K562 (cell line): Measurements from ENCODE around the gene ABHD3. TPM values are rescaled to one million over a fixed set of nuclear protein-coding genes. Genes with fewer than 3 reads are reported as not detected.

Experiments
- CAMTA2 ChIP-seq: fragments of 250-450 bp; sonication (Bioruptor Pico); conservative IDR thresholded peaks from 2 replicates; pipeline ENCODE4 v1.5.1; 2022
- CXXC5 ChIP-seq: fragments of 250-450 bp; sonication (Bioruptor Pico); IDR thresholded peaks from 2 replicates; pipeline ENCODE4 v1.8.0; 2022; ENCODE audit warnings: inconsistent platforms, mild to moderate bottlenecking, moderate library complexity
- ELF4 ChIP-seq: fragments of 450-650 bp; formaldehyde crosslinking; IDR thresholded peaks from 2 replicates; pipeline ENCODE4 v1.4.0; 2022; ENCODE audit warnings: missing genetic modification characterization
- ETV1 ChIP-seq: fragments of 450-650 bp; conservative IDR thresholded peaks from 2 replicates; pipeline ENCODE4 v1.6.1; 2016; ENCODE audit warnings: missing genetic modification characterization, control low read depth, low read depth, missing compliant biosample characterization
- FOS ChIP-seq: IDR thresholded peaks from 3 replicates; pipeline ENCODE4 v1.6.1; 2011; ENCODE audit not compliant: insufficient read length; ENCODE audit errors: extremely low read depth
- HDAC2 ChIP-seq: fragments of 450-650 bp; IDR thresholded peaks from 2 replicates; pipeline ENCODE4 v1.6.1; 2016; ENCODE audit warnings: mild to moderate bottlenecking
- HLTF ChIP-seq: fragments of 450-650 bp; IDR thresholded peaks from 2 replicates; pipeline ENCODE4 v1.6.1; 2016
- KDM1A ChIP-seq, 2 experiments: fragments of 450-650 bp; IDR thresholded peaks; 2 replicates each; pipeline ENCODE4 v1.6.1; 2016; ENCODE audit warnings: mild to moderate bottlenecking in 2 of 2
- MBD2 ChIP-seq: sonication (generic); IDR thresholded peaks from 2 replicates; pipeline ENCODE4 v1.6.1; 2016; ENCODE audit warnings: low read depth, borderline replicate concordance
- NFATC3 ChIP-seq: fragments of 450-650 bp; IDR thresholded peaks from 2 replicates; pipeline ENCODE4 v1.6.1; 2017; ENCODE audit warnings: mild to moderate bottlenecking
- PML ChIP-seq: IDR thresholded peaks from 2 replicates; pipeline ENCODE4 v1.6.1; 2012; ENCODE audit warnings: low read length, inconsistent platforms
- RBFOX2 ChIP-seq: fragments of 200-400 bp; formaldehyde crosslinking; IDR thresholded peaks from 2 replicates; pipeline ENCODE4 v1.6.1; 2017; ENCODE audit warnings: low read depth, mild to moderate bottlenecking, low read length, moderate library complexity
- RBM22 ChIP-seq: fragments of 200-400 bp; formaldehyde crosslinking; IDR thresholded peaks from 2 replicates; pipeline ENCODE4 v1.6.1; 2018; ENCODE audit warnings: low read length, low read depth; ENCODE audit not compliant: poor library complexity, severe bottlenecking
- SRSF9 ChIP-seq: fragments of 200-400 bp; formaldehyde crosslinking; IDR thresholded peaks from 2 replicates; pipeline ENCODE4 v1.6.1; 2017; ENCODE audit warnings: low read depth, low read length, borderline replicate concordance
- TCF7L2 ChIP-seq: fragments of 150-350 bp; IDR thresholded peaks from 2 replicates; pipeline ENCODE4 v1.6.1; 2016; ENCODE audit warnings: low read depth, mild to moderate bottlenecking, low read length, moderate library complexity
- ZBTB17 ChIP-seq: fragments of 450-650 bp; formaldehyde crosslinking; IDR thresholded peaks from 2 replicates; pipeline ENCODE4 v1.4.0; 2020; ENCODE audit warnings: mild to moderate bottlenecking
- ZFP36 ChIP-seq: fragments of 150-350 bp; IDR thresholded peaks from 2 replicates; pipeline ENCODE4 v1.6.1; 2018; ENCODE audit warnings: low read length, low read depth; ENCODE audit not compliant: partially characterized antibody
- ZNF134 ChIP-seq: fragments of 250-450 bp; sonication (Bioruptor Pico); conservative IDR thresholded peaks from 2 replicates; pipeline ENCODE4 v1.4.0; 2020
- ZNF224 ChIP-seq: sonication (generic); formaldehyde crosslinking; IDR thresholded peaks from 2 replicates; pipeline ENCODE4 v1.8.0; 2022; ENCODE audit warnings: mild to moderate bottlenecking, missing genetic modification reagents
- ZNF23 ChIP-seq: fragments of 250-450 bp; sonication (Bioruptor Pico); IDR thresholded peaks from 2 replicates; pipeline ENCODE4 v1.4.0; 2020; ENCODE audit warnings: mild to moderate bottlenecking
- ZNF232 ChIP-seq: sonication (generic); formaldehyde crosslinking; IDR thresholded peaks from 2 replicates; pipeline ENCODE4 v1.8.0; 2022; ENCODE audit warnings: mild to moderate bottlenecking, missing genetic modification reagents
- ZNF561 ChIP-seq: fragments of 450-650 bp; formaldehyde crosslinking; conservative IDR thresholded peaks from 2 replicates; pipeline ENCODE4 v1.4.0; 2020; ENCODE audit warnings: mild to moderate bottlenecking, moderate library complexity
- polyA plus RNA-seq, 8 experiments: library from polyadenylated mRNA; depleted of rRNA in 4 of 8; stranded (reverse) in 5 of 8; unstranded in 3 of 8; fragments of >200 nt; fragmentation: Nextera tagmentation in 2 of 8; fragmentation: Illumina TruSeq in 1 of 8; extraction: Ambion mirVana in 2 of 8; extraction: Trizol in 1 of 8; gene quantifications; 2 replicates each; pipeline versions ENCODE4 v1.2.1 to v1.2.3, GENCODE V29; 2011 to 2014; ENCODE audit warnings: inconsistent platforms in 1 of 8, missing spikeins in 1 of 8
- total RNA-seq, 7 experiments: library from RNA; depleted of rRNA in 6 of 7; stranded (reverse); fragments of >200 nt in 6 of 7; fragmentation: Illumina TruSeq in 2 of 7; extraction: Trizol in 2 of 7; gene quantifications; 2 replicates each; pipeline versions ENCODE4 v1.2.1 to v1.2.3, GENCODE V29; 2011 to 2021; ENCODE audit warnings: low replicate concordance in 1 of 7
- TF ChIP-seq, protein P1 (sequence below): fragments of 250-450 bp; sonication (Bioruptor Pico); IDR thresholded peaks from 2 replicates; pipeline ENCODE4 v1.5.0; 2021
- TF ChIP-seq, protein P2 (sequence below): fragments of 250-450 bp; sonication (Bioruptor Pico); IDR thresholded peaks from 2 replicates; pipeline ENCODE4 v1.8.0; 2022; ENCODE audit warnings: moderate library complexity, mild to moderate bottlenecking, inconsistent platforms
- TF ChIP-seq, protein P3 (sequence below), 2 experiments: fragments of 450-650 bp in 1 of 2; sonication (generic) in 1 of 2; formaldehyde crosslinking; conservative IDR thresholded peaks; 2 replicates each; pipeline versions ENCODE4 v1.4.0 to v1.8.1; 2020 to 2022; ENCODE audit warnings: mild to moderate bottlenecking in 1 of 2, missing genetic modification reagents in 1 of 2
- TF ChIP-seq, protein P4 (sequence below): fragments of 250-450 bp; sonication (Bioruptor Pico); IDR thresholded peaks from 2 replicates; pipeline ENCODE4 v1.5.0; 2021; ENCODE audit warnings: mild to moderate bottlenecking, borderline replicate concordance

The ABHD3 gene
- total and polyA plus RNA-seq, 9 of the 15 experiments (the other 6 are each of a cell fraction or from before 2014, with no cell fraction given): 6.3 to 38.8 (median 19.4) TPM

DNA sequence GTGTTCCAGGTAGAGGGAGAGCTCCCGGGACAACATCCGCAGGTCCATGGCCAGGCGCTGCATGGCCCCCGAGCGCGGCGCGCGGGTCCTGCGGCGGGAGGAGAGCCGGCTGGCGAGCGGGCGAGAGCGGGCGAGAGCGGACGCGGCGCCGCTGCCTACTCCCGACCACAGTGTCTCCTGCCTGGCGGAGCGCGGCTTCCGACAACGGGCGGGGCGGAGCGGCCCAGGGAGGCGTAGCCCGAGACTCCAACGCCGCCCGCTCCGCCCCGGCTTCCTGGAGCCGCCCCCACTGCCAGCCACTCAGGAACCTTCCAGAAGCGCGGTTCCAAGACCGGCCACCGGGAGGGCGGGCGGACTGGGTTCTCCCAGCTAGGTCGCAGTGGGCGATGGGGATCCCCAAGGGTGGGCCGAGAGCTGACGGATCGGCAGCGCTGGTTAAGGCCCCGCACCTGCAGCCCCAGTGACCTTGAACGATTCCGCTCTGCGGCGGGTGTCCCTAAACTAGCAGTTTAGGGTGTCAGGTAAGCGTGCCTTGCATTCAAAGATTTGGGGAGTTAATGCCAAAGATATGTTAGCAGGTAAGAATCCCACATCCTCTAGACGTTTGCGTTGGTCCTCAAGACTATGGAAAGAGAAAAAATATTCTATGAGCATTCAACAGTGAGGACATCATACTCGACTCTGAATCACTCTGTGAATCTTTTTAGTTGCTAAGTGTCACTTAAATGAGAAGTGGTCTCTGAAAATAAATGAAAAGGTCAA is at the start of gene ABHD3 (continued):
- TF ChIP-seq RBM22 (no peak), ZNF232 (CRISPR knock-in tag) (0 out of 2 replicates have a peak, but pooled peaks have one; percentile 66), ZNF134 (CRISPR knock-in tag) (no peak), CXXC5 (peak; percentile 86), ETV1 (tag) (no peak), KDM1A (IDR thresholded peaks at IDR 0.05) (no peak), SRSF9 (no peak), HLTF (no peak), TCF7L2 (no peak), ELF4 (CRISPR knock-in tag) (no peak), ZBTB17 (CRISPR knock-in tag) (no peak), HDAC2 (peak; percentile 27; the same call in 1 of the 2 replicates), ZFP36 (no peak), CAMTA2 (no peak), PML (peak; percentile 53; the same call in 1 of the 2 replicates), RBFOX2 (peak; percentile 98), MBD2 (0 out of 2 replicates have a peak, but pooled peaks have one; percentile 24), ZNF561 (CRISPR knock-in tag) (no peak), ZNF224 (CRISPR knock-in tag) (no peak), NFATC3 (no peak), FOS (no peak), ZNF23 (no peak)
- TF ChIP-seq, protein P1, sequence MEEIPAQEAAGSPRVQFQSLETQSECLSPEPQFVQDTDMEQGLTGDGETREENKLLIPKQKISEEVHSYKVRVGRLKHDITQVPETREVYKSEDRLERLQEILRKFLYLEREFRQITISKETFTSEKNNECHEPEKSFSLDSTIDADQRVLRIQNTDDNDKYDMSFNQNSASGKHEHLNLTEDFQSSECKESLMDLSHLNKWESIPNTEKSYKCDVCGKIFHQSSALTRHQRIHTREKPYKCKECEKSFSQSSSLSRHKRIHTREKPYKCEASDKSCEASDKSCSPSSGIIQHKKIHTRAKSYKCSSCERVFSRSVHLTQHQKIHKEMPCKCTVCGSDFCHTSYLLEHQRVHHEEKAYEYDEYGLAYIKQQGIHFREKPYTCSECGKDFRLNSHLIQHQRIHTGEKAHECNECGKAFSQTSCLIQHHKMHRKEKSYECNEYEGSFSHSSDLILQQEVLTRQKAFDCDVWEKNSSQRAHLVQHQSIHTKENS: no peak
- TF ChIP-seq, protein P2, sequence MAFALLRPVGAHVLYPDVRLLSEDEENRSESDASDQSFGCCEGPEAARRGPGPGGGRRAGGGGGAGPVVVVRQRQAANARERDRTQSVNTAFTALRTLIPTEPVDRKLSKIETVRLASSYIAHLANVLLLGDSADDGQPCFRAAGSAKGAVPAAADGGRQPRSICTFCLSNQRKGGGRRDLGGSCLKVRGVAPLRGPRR (CRISPR knock-in tag): no peak
- TF ChIP-seq, protein P3, sequence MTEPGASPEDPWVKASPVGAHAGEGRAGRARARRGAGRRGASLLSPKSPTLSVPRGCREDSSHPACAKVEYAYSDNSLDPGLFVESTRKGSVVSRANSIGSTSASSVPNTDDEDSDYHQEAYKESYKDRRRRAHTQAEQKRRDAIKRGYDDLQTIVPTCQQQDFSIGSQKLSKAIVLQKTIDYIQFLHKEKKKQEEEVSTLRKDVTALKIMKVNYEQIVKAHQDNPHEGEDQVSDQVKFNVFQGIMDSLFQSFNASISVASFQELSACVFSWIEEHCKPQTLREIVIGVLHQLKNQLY (CRISPR knock-in tag; conservative IDR thresholded peaks at IDR 0.05): no peak
- TF ChIP-seq, protein P4, sequence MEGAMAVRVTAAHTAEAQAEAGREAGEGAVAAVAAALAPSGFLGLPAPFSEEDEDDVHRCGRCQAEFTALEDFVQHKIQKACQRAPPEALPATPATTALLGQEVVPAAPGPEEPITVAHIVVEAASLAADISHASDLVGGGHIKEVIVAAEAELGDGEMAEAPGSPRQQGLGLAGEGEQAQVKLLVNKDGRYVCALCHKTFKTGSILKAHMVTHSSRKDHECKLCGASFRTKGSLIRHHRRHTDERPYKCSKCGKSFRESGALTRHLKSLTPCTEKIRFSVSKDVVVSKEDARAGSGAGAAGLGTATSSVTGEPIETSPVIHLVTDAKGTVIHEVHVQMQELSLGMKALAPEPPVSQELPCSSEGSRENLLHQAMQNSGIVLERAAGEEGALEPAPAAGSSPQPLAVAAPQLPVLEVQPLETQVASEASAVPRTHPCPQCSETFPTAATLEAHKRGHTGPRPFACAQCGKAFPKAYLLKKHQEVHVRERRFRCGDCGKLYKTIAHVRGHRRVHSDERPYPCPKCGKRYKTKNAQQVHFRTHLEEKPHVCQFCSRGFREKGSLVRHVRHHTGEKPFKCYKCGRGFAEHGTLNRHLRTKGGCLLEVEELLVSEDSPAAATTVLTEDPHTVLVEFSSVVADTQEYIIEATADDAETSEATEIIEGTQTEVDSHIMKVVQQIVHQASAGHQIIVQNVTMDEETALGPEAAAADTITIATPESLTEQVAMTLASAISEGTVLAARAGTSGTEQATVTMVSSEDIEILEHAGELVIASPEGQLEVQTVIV (CRISPR knock-in tag): no peak
